Esophagus muscularis mucosa (tissue), 4 donors: Measurements from ENCODE around the gene KNSTRN. TPM values are rescaled to one million over a fixed set of nuclear protein-coding genes. Genes with fewer than 3 reads are reported as not detected.
A peak's percentile ranks its signal among the peaks of the same experiment; 100 is the strongest.

Experiments used
- DNase-seq: peaks from one replicate; pipeline ENCODE4 v3.0.0-alpha.2; 2017; ENCODE audit errors: extremely low spot score
- H3K27ac ChIP-seq, 4 donors: fragments of 200-600 bp; sonication (generic); replicated peaks in 1 of 4; 1 replicate in 3 of 4; 2 replicates in 1 of 4; pipeline ENCODE4 v1.5.1; 2016 to 2019; ENCODE audit warnings: mild to moderate bottlenecking in 1 of 4
- H3K27me3 ChIP-seq, 4 donors: fragments of 200-600 bp; sonication (generic); one replicate each; pipeline versions ENCODE4 v1.5.1 to v1.6.0; 2016 to 2019
- H3K36me3 ChIP-seq, 4 donors: fragments of 200-600 bp; sonication (generic); one replicate each; pipeline ENCODE4 v1.5.1; 2016 to 2019
- H3K4me1 ChIP-seq, 4 donors: fragments of 200-600 bp; sonication (generic); one replicate each; pipeline ENCODE4 v1.5.1; 2016 to 2019
- H3K4me3 ChIP-seq, 4 donors: fragments of 200-600 bp; sonication (generic); 1 replicate in 2 of 4; 2 replicates in 2 of 4; pipeline ENCODE4 v1.5.1; 2016 to 2019; ENCODE audit warnings: mild to moderate bottlenecking in 4 of 4, moderate library complexity in 1 of 4
- H3K9me3 ChIP-seq, 4 donors: fragments of 200-600 bp; sonication (generic); 1 replicate in 3 of 4; 2 replicates in 1 of 4; pipeline ENCODE4 v1.5.1; 2016 to 2019
- EP300 ChIP-seq: sonication (generic); formaldehyde crosslinking; IDR thresholded peaks from one replicate; pipeline ENCODE4 v1.6.1; 2017; ENCODE audit warnings: antibody characterized with exemption
- POLR2A ChIP-seq: fragments of 450-650 bp; IDR thresholded peaks from one replicate; pipeline ENCODE4 v1.6.1; 2017; ENCODE audit warnings: antibody characterized with exemption, moderate library complexity, mild to moderate bottlenecking, low read depth
- POLR2AphosphoS5 ChIP-seq, 2 donors: sonication (generic); formaldehyde crosslinking; IDR thresholded peaks; one replicate each; pipeline ENCODE4 v1.6.1; 2017; ENCODE audit warnings: antibody characterized with exemption in 2 of 2
- WGBS: methylation state at CpG from one replicate; pipeline ENCODE4 v1.1.5; 2018; 5-methylcytosine and 5-hydroxymethylcytosine counted together
- intact Hi-C: fragments of 100-400 bp; cut with DNase I; formaldehyde crosslinking; loops from one replicate; pipeline ENCODE4 v1.15.1; 2023
- total RNA-seq, 4 donors: library from RNA; depleted of rRNA; stranded (reverse); fragments of >200 nt; gene quantifications; one replicate each; pipeline versions ENCODE4 v1.1.0 to v1.2.1, GENCODE V29; 2016
- TF ChIP-seq, protein P1 (sequence below), 3 experiments: fragments of 200-600 bp in 2 of 3; fragments of 450-650 bp in 1 of 3; sonication (generic) in 2 of 3; IDR thresholded peaks; one replicate each; pipeline ENCODE4 v1.5.1; 2017 to 2019; ENCODE audit warnings: antibody characterized with exemption in 3 of 3, mild to moderate bottlenecking in 2 of 3, moderate library complexity in 1 of 3

The KNSTRN gene
- total RNA-seq, 4 donors from 2014 or later, result 4.6 to 15.6 (median 6.4) TPM

DNA sequence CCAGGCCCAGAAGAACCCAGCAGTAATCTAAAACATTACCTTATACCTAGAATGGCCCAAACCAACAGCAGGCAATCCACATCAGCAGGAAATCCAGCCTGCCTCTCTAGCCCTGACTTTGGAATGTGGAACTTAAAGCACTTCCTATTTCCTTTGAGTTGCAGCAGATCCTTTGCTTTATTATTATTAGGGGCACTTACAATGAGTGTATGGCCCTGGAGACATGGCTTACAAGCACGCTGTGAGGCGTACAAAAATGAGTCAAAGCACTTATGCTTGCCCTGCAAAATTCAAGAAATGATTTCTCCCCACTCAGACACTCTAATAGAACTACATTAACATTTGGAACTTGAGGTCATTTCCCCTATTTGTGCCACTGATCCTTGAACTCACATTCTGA lies 9.5 kb upstream of the KNSTRN start:
- Histone ChIP-seq H3K36me3 (no peaks in the 10 kb centered on the region), H3K4me1 (peaks cover 6 to 9% (median 7%) of the 10 kb centered on the region in 4 donors), H3K4me3 (no peak overlapping the region), H3K27me3 (no peaks in the 10 kb centered on the region), H3K27ac (no peak overlapping the region), H3K9me3 (no peaks in the 10 kb centered on the region)
- WGBS, result 37% methylated on average over 2 of the region's 2 CpGs
- intact Hi-C loops, result no loop called here
- TF ChIP-seq POLR2A (no peak), EP300 (no peak), POLR2AphosphoS5 (IDR thresholded peaks at IDR 0.05) (no peak)
- TF ChIP-seq, protein P1, sequence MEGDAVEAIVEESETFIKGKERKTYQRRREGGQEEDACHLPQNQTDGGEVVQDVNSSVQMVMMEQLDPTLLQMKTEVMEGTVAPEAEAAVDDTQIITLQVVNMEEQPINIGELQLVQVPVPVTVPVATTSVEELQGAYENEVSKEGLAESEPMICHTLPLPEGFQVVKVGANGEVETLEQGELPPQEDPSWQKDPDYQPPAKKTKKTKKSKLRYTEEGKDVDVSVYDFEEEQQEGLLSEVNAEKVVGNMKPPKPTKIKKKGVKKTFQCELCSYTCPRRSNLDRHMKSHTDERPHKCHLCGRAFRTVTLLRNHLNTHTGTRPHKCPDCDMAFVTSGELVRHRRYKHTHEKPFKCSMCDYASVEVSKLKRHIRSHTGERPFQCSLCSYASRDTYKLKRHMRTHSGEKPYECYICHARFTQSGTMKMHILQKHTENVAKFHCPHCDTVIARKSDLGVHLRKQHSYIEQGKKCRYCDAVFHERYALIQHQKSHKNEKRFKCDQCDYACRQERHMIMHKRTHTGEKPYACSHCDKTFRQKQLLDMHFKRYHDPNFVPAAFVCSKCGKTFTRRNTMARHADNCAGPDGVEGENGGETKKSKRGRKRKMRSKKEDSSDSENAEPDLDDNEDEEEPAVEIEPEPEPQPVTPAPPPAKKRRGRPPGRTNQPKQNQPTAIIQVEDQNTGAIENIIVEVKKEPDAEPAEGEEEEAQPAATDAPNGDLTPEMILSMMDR (IDR thresholded peaks at IDR 0.05), result no peak
- DNase-seq, result no peak

DNA sequence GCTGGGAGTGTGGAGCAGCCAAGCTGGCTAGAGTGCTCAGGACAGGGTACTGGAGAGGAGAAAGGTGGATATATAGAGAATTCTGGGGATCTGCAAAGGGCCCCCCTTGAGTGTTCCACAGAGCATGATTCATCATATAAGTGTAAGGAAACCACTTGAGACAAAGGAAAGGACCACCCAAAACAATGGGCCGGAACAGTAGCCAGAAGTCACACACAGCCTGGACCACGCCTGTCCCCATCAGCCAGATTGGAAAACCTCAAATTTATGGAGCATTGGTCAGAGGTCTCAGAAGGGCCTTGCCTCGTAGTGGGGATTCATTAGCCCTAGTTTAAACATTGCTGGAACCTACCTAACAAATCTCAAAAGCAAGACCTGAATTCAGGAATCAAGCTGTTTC lies 4.9 kb upstream of the KNSTRN start:
- no peaks in the 10 kb centered on the region for H3K9me3 ChIP-seq
- intact Hi-C loops, result no loop called here
- no peak overlapping the region for H3K27ac ChIP-seq
- peaks cover 4 to 12% (median 8%) of the 10 kb centered on the region in 4 donors for H3K4me1 ChIP-seq
- TF ChIP-seq POLR2AphosphoS5 (IDR thresholded peaks at IDR 0.05) (no peak), POLR2A (no peak), EP300 (no peak)
- TF ChIP-seq, protein P1 (IDR thresholded peaks at IDR 0.05), result no peak
- no peaks in the 10 kb centered on the region for H3K36me3 ChIP-seq
- no peak for DNase-seq
- no peak overlapping the region for H3K4me3 ChIP-seq
- WGBS, result 83% methylated on average over 3 of the region's 3 CpGs
- H3K27me3 ChIP-seq, result no peaks in the 10 kb centered on the region

- no peaks in the 10 kb centered on the region for H3K27me3 ChIP-seq
- peak overlapping the region in 1 of 4 donors; percentile 14 for H3K27ac ChIP-seq
- DNase-seq, result no peak
- no peaks in the 10 kb centered on the region for H3K36me3 ChIP-seq
- no peaks in the 10 kb centered on the region for H3K9me3 ChIP-seq
- WGBS, result 93% methylated on average over 4 of the region's 4 CpGs
- no peak for TF ChIP-seq POLR2A
- no peak for TF ChIP-seq POLR2AphosphoS5 (IDR thresholded peaks at IDR 0.05)
- intact Hi-C loops, result no loop called here
- no peak overlapping the region for H3K4me3 ChIP-seq
- peaks cover 16 to 24% (median 22%) of the 10 kb centered on the region in 4 donors for H3K4me1 ChIP-seq
These were observed 3.1 kb upstream of the KNSTRN start for GRCh38 chr15:40379374-40379773.

DNA sequence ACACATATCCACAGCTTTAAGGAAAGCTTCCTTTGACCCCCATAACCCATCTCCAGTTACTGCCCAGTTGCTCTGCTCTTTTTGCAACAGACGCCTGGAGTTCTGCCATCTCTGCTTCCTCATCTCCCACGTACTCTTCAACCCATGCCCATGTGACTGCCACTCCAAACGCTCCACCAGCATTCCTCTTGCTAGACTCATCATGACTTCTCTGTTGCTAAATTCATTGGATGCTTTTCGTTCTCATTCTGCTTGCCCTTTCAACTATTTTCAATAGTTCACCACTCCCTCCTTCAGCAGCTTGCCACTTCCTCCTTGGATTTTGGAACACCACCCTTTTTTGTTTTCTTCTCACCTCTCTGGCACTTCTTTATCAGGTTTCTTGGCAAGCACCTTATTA lies 2.7 kb upstream of the KNSTRN start:
- Histone ChIP-seq H3K27ac (peak overlapping the region in 1 of 4 donors; percentile 23), H3K36me3 (no peaks in the 10 kb centered on the region), H3K27me3 (no peaks in the 10 kb centered on the region), H3K4me3 (no peak overlapping the region), H3K4me1 (peaks cover 16 to 24% (median 22%) of the 10 kb centered on the region in 4 donors), H3K9me3 (no peaks in the 10 kb centered on the region)
- DNase-seq, result no peak
- 17% methylated on average over 4 of the region's 4 CpGs for WGBS
- intact Hi-C loops, result no loop called here
- TF ChIP-seq POLR2A (no peak), POLR2AphosphoS5 (IDR thresholded peaks at IDR 0.05) (peak in 1 of 2 donors; percentile 11), EP300 (no peak)
- TF ChIP-seq, protein P1 (IDR thresholded peaks at IDR 0.05), result no peak

GRCh38 chr15:40380636-40381035 lies 1.9 kb upstream of the KNSTRN start:
- no peak for DNase-seq
- intact Hi-C loops, result no loop called here
- Histone ChIP-seq H3K27me3 (no peaks in the 10 kb centered on the region), H3K4me1 (peaks cover 16 to 24% (median 22%) of the 10 kb centered on the region in 4 donors), H3K4me3 (no peak overlapping the region), H3K9me3 (no peaks in the 10 kb centered on the region), H3K27ac (no peak overlapping the region), H3K36me3 (peaks cover 0 to 4% (median 0%) of the 10 kb centered on the region in 4 donors)
- TF ChIP-seq POLR2A, result no peak
- TF ChIP-seq, protein P1 (IDR thresholded peaks at IDR 0.05), result no peak
- TF ChIP-seq EP300, result no peak
- 99% methylated on average over 10 of the region's 10 CpGs for WGBS
